ENCODE results near the gene GLE1. TPM values are rescaled to one million over a fixed set of nuclear protein-coding genes. Genes with fewer than 3 reads are reported as not detected.

Gene GLE1, protein sequence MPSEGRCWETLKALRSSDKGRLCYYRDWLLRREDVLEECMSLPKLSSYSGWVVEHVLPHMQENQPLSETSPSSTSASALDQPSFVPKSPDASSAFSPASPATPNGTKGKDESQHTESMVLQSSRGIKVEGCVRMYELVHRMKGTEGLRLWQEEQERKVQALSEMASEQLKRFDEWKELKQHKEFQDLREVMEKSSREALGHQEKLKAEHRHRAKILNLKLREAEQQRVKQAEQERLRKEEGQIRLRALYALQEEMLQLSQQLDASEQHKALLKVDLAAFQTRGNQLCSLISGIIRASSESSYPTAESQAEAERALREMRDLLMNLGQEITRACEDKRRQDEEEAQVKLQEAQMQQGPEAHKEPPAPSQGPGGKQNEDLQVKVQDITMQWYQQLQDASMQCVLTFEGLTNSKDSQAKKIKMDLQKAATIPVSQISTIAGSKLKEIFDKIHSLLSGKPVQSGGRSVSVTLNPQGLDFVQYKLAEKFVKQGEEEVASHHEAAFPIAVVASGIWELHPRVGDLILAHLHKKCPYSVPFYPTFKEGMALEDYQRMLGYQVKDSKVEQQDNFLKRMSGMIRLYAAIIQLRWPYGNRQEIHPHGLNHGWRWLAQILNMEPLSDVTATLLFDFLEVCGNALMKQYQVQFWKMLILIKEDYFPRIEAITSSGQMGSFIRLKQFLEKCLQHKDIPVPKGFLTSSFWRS
- total RNA-seq, result 25.8 and 28.1 TPM in 2 replicates

DNA sequence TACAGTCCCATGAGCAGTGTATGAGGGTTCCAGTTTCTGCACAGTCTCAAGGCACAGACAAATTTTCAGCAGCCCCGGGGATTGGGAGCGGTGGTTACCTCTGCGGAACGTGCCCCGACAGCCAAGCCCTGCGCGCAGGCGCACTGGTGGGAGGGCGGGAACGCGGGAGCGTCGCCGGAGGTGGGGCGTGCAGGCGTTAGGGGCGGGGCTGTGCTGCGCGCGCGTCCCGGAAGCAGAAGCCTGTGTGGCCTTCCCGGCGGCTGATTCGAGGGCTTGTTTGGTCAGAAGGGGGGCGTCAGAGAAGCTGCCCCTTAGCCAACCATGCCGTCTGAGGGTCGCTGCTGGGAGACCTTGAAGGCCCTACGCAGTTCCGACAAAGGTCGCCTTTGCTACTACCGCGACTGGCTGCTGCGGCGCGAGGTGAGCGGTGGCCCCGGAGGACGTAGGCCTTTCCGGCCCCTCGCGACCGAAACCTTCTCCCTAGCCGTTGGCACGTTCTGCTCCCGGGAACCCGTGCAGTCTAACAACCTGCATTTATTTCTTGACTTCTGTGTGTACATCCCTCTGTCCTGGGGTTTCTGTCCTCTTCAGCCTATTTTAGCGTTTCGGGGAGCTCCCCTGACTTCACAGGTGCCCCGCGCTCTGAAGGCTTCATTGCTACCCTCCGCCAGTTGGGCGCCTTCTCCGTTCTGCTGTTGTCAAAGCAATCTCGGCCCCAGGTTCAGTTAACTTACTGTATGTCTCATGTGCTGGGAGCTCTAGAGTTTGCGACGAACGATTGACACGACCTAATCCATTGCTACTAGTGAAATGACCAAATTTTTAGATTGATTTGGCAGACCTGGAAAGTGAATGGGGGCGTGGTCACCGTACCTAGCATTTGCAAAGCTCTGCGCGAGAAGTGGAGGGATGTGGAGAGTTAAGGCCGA is at the start of gene GLE1:
Gene GLE1, plus strand, starts transcription at position 235 of the 929 bp plus-strand sequence. Its CDS starts 87 bp downstream, at position 322.

DNA sequence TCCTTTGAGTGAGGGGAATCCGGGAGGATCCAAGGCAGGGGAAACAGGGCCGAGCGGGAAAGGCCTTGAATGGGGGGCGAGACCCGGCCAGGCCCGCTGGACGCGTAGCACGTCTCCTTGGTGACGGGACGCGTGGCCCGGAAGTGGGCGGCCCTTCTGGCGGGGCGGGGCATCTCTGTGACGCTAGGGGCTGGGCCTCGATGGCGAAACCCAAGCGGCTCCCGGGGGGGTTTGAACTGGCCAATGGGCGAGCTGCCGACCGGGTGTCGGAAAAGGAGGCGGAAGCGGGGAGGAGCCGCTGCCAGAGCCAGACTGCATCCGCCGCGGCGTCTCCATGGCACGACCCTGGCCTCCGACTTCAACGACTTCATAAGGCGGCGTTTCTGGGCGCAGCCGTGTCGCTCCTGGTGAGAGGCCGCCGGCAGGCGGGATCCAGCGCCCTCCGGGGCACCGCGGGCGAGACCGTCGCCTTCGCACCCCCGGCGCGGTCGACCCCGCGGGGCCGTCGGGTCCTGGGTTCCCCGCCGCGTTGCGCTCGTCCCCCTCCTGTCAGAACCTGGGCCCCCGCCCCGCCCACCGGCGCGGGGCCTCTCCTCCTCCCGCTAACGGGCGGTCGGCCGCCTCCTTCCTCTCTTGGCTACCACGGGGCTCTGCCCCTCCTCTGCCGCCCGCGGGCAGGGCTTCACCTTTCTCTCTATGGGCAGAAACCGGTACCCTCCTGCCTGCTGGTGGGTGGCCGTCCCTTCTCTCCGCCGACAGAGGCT is 48.5 kb upstream of the GLE1 start, which contains the start of gene ODF2:
Gene ODF2, plus strand, starts transcription at position 158 of the 764 bp plus-strand sequence. Its CDS starts 86 bp downstream, at position 244.

DNA sequence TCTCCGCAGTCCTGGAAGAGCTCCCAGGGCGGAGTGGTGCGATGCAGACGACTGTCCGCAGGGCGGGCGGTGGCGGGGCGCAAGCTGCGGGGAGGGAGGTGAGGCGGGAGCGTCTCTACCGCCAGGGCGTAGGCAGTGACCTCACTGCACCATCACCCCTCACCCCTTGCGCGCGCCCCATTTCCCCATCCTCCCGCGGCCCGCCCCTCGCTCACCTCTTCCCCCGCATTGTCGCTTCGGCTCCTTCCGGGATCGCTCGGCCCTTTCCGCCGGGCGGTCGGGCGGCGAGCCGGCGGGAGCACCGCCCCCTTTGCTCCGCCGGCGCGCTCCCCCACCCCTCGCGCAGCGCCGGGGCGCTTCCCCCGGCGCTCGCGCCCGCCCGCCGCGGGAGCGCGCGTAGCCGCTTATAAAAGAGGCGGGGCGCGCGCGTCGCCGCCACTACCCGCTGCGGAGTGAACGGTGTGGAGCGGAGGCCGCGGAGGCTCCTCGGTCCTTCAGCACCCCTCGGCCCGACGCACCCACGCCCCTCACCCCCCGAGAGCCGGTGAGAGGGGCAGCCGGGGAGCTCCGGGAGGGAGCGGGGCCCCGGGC is 47.7 kb downstream of the GLE1 start, which contains the start of gene SPTAN1:
Gene SPTAN1, plus strand, starts transcription at position 435 of the 591 bp plus-strand sequence. CDS start 14,154 bp downstream, outside the sequence.

Small RNA genes within 50 kb of the gene (small RNA-seq; reads per million reads assigned to genes)
- not detected for gene RNU7-171P

Other genes with a start within 250 kb of the GLE1 start
- 159 and 173 TPM in 2 replicates for gene GOLGA2, start 228.7 kb upstream of the GLE1 start, total RNA-seq
- 16.6 and 18.0 TPM in 2 replicates for gene SWI5, start 228.4 kb upstream of the GLE1 start, total RNA-seq
- 16.9 and 17.9 TPM in 2 replicates for gene TRUB2, start 182.3 kb upstream of the GLE1 start, total RNA-seq
- 31.0 and 35.7 TPM in 2 replicates for gene COQ4, start 181.9 kb upstream of the GLE1 start, total RNA-seq
- gene SLC27A4, start 164.2 kb upstream of the GLE1 start, total RNA-seq, result 23.3 and 23.5 TPM in 2 replicates
- 39.4 and 42.7 TPM in 2 replicates for gene URM1, start 133.3 kb upstream of the GLE1 start, total RNA-seq
- gene CERCAM, start 83.9 kb upstream of the GLE1 start, total RNA-seq, result 194 and 208 TPM in 2 replicates
- 27.3 and 31.0 TPM in 2 replicates for gene ODF2, start 48.7 kb upstream of the GLE1 start, total RNA-seq
- gene SPTAN1, start 47.9 kb downstream of the GLE1 start, total RNA-seq, result 396 and 421 TPM in 2 replicates
- gene DYNC2I2, start 152.1 kb downstream of the GLE1 start, total RNA-seq, result 49.8 and 56.8 TPM in 2 replicates
- gene SET, start 184.5 kb downstream of the GLE1 start, total RNA-seq, result 214 and 264 TPM in 2 replicates
- 2.4 and 3.6 TPM in 2 replicates for gene PKN3, start 197.8 kb downstream of the GLE1 start, total RNA-seq
- 23.6 and 24.2 TPM in 2 replicates for gene ZDHHC12, start 219.4 kb downstream of the GLE1 start, total RNA-seq